ENCODE data around the gene CRYL1.

Gene CRYL1

DNA sequence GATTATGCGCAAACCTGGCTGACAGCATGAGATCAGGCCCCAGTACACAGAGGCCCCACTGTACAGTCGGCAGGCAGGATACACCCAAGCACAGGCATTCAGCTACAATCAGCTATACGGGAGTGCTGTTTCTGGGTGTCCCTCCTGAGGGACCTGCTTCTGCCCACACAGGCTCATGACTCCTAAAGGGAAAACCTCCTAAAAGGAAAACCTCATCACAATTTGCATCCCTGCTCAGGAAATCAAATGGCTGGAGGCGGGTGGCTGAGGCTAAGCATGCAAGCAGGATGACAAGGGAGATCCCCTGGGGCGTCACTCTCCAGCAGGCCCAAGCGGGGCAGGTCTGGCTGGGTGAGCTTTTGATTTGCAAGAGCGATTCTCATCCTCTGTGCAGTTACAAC, 99.8 kb downstream of the CRYL1 start:
- no peak overlapping the region for H3K27ac ChIP-seq

DNA sequence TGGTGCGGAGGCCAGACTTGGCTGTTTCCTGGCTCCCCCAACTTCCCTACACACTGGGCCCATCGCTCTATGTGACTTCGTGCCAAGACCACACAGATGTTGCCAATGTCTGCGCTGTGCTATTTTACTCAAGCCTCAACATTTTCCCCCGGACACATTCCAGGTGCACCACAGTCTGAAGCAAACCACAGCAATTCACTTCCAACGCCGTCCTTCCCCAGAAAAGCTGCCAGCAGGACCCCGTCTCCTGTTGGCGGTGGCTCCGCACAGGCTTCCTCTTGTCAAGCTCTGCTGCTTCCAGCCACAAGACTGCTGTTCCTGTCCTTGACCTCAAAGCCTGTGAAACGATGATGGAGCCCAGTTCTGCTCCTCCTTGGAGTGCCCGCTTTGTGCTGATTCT, 100.7 kb downstream of the CRYL1 start:
- TF ChIP-seq, protein P1, sequence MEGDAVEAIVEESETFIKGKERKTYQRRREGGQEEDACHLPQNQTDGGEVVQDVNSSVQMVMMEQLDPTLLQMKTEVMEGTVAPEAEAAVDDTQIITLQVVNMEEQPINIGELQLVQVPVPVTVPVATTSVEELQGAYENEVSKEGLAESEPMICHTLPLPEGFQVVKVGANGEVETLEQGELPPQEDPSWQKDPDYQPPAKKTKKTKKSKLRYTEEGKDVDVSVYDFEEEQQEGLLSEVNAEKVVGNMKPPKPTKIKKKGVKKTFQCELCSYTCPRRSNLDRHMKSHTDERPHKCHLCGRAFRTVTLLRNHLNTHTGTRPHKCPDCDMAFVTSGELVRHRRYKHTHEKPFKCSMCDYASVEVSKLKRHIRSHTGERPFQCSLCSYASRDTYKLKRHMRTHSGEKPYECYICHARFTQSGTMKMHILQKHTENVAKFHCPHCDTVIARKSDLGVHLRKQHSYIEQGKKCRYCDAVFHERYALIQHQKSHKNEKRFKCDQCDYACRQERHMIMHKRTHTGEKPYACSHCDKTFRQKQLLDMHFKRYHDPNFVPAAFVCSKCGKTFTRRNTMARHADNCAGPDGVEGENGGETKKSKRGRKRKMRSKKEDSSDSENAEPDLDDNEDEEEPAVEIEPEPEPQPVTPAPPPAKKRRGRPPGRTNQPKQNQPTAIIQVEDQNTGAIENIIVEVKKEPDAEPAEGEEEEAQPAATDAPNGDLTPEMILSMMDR (IDR thresholded peaks at IDR 0.05) = no peak
- H3K27ac ChIP-seq = no peak overlapping the region

More for the DNA sequence above, 99.8 kb downstream of the CRYL1 start:
- TF ChIP-seq, protein P1 (IDR thresholded peaks at IDR 0.05) = no peak
- TF ChIP-seq ZFX (IDR thresholded peaks at IDR 0.05; ENCODE audit: borderline replicate concordance) = no peak

DNA sequence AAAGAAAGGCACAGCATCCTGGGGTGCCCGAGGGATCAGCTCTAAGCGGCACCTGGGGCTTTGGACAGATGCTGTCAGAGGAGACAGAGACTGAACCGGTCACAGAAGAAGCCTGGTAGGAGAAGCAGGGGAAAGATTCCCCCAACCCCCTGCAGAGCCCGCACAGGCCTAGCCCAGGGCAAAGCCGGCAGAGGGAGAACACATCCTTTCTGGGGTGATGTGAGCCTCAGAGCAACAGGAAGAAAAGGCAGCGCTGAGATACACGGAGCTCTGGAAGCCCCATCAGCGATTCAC, 101.2 kb downstream of the CRYL1 start:
- TF ChIP-seq, protein P1 (IDR thresholded peaks at IDR 0.05) = no peak
- TF ChIP-seq ZFX (IDR thresholded peaks at IDR 0.05; ENCODE audit: borderline replicate concordance) = no peak

DNA sequence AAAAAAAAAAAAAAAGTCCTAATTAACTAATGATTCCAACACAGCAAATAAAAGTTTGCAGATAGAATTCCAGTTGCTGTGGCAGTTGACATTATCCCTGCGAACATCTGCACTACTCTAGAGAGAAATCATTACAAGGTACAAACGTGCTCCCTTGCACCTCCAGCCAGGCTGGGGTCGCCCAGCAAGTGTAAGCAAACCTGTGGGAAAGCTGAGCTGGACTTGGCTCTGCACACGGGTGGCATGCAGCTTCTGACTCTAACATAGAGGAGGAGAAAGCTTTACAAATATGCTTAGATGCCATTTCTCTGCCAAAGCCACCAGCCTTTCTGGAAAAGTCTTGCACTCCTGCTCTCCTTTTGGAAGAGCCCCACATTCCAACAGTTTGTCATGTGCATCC, 103.3 kb downstream of the CRYL1 start:
- TF ChIP-seq, protein P1 (IDR thresholded peaks at IDR 0.05) = no peak
- TF ChIP-seq ZFX (IDR thresholded peaks at IDR 0.05; ENCODE audit: borderline replicate concordance) = no peak

More for the DNA sequence above, 101.2 kb downstream of the CRYL1 start:
- no peak overlapping the region for H3K27ac ChIP-seq

DNA sequence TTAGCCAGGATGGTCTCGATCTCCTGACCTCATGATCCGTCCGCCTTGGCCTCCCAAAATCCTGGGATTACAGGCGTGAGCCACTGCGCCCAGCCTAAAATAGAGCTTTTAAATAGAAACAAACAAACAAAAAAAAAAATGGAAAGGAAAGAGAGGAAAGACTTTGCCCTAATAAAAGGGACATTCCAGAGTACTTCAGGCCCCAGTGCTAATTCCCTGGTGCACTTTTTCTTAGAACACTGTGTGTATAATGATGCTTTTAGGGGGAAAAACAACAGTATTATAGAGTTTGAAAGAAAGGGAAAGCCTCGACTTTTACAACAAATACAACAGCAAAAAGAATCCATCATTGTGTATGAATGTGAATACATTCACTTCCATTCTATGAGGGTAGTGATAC, 104.7 kb downstream of the CRYL1 start:
- TF ChIP-seq ZFX (IDR thresholded peaks at IDR 0.05; ENCODE audit: borderline replicate concordance) = no peak
- TF ChIP-seq, protein P1 (IDR thresholded peaks at IDR 0.05) = no peak
- no peak overlapping the region for H3K27ac ChIP-seq

More for the DNA sequence above, 103.3 kb downstream of the CRYL1 start:
- no peak overlapping the region for H3K27ac ChIP-seq

DNA sequence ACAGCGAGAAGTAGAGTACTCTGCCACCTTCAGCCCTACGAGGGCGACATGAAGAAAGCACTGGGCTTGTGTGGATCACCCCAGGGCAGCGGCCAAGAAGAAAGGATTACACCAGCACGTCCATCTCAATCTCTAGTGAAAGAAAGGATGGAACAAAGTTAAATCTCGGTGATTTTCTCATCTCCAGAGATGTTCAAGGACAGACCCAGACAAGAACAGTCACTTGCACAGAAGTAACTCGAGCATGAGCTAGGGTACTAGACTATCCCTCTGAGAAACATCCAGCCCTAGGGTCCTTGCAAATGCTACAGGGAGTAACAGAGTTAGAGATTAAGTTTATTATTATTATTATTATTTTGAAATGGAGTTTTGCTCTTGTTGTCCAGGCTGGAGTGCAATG, 106.7 kb downstream of the CRYL1 start:
- no peak overlapping the region for H3K27ac ChIP-seq

DNA sequence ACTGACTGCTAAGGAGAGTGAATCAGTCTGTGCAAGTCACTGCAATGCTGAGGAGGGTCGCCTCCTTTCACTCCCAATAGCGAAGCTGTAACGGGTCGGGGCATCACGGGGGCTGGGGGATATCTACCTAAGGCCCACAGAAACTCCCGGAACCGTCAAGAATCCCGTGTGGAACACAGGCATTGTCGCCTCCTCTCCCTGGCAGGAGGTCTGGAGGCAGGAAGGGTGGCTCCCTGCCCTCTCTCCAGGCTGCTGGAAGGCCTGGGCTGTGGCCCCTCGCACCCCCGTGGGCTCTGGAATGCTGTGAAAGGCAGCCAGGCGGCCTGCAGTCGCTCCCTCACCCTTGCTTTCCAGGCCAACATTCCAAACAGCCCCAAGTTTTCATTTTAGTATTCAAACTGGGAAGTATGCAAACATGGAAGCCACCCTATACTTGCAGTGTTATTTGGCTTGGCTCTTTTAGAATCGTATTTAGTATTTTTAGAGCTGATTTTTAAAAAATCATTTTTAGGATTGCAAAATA, 109.4 kb downstream of the CRYL1 start:
- H3K27ac ChIP-seq = no peak overlapping the region
- TF ChIP-seq, protein P1 (IDR thresholded peaks at IDR 0.05) = no peak
- no peak for TF ChIP-seq ZFX (IDR thresholded peaks at IDR 0.05; ENCODE audit: borderline replicate concordance)

More for the DNA sequence above, 106.7 kb downstream of the CRYL1 start:
- TF ChIP-seq ZFX (IDR thresholded peaks at IDR 0.05; ENCODE audit: borderline replicate concordance) = no peak
- TF ChIP-seq, protein P1 (IDR thresholded peaks at IDR 0.05) = no peak
